ENCODE results near the gene GEMIN7.

GEMIN7 gene

GRCh38 chr19:45140533-45140932 is 61.5 kb downstream of the GEMIN7 start:
- no peak for DNase-seq (ENCODE audit: extremely low spot score)
- ChIA-PET CTCF (interaction anchor here (1.4 kb wide), 1 partner anchor 14 kb away, joined by 4 read pairs; no protein-coding TSS in a partner anchor), POLR2A (no interaction called here)
- TF ChIP-seq CTCF (IDR thresholded peaks at IDR 0.05; ENCODE audit: control extremely low read depth, extremely low read depth, low read depth, missing control alignments): no peak
